Measurements from ENCODE around the gene TYK2. TPM values are rescaled to one million over a fixed set of nuclear protein-coding genes. Genes with fewer than 3 reads are reported as not detected.
"Not testable (repeated sequence)": the region's sequence is repeated elsewhere in the genome, so short reads cannot be mapped to it uniquely, and the experiment has no call there.

TYK2 gene
- total RNA-seq, 1 donor from 2014 or later = 103 TPM

DNA sequence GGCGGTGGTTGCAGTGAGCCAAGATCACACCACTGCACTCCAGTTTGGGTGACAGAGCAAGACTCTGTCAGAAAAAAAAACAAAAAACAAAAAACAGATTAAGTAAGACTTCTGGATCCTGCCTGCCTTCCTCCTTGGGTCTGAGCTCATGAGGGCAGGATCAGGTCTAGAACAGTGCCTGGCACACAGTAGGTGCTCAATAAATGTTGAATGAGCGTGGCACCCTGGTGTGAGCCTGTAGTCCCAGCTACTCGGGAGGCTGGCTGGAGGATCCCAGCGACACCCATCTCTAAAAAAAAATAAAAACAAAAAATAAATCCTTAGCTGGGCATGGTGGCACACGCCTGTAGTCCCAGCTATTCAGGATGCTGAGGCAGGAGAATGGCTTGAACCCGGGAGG is 25.8 kb upstream of the TYK2 start:
- no peak overlapping the region for H3K4me3 ChIP-seq (ENCODE audit: low read depth, low read length)
- DNase-seq (ENCODE audit: low read depth) = no peak
- TF ChIP-seq, protein P1, sequence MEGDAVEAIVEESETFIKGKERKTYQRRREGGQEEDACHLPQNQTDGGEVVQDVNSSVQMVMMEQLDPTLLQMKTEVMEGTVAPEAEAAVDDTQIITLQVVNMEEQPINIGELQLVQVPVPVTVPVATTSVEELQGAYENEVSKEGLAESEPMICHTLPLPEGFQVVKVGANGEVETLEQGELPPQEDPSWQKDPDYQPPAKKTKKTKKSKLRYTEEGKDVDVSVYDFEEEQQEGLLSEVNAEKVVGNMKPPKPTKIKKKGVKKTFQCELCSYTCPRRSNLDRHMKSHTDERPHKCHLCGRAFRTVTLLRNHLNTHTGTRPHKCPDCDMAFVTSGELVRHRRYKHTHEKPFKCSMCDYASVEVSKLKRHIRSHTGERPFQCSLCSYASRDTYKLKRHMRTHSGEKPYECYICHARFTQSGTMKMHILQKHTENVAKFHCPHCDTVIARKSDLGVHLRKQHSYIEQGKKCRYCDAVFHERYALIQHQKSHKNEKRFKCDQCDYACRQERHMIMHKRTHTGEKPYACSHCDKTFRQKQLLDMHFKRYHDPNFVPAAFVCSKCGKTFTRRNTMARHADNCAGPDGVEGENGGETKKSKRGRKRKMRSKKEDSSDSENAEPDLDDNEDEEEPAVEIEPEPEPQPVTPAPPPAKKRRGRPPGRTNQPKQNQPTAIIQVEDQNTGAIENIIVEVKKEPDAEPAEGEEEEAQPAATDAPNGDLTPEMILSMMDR (conservative IDR thresholded peaks at IDR 0.05; ENCODE audit: low read depth, low read length) = no peak

DNA sequence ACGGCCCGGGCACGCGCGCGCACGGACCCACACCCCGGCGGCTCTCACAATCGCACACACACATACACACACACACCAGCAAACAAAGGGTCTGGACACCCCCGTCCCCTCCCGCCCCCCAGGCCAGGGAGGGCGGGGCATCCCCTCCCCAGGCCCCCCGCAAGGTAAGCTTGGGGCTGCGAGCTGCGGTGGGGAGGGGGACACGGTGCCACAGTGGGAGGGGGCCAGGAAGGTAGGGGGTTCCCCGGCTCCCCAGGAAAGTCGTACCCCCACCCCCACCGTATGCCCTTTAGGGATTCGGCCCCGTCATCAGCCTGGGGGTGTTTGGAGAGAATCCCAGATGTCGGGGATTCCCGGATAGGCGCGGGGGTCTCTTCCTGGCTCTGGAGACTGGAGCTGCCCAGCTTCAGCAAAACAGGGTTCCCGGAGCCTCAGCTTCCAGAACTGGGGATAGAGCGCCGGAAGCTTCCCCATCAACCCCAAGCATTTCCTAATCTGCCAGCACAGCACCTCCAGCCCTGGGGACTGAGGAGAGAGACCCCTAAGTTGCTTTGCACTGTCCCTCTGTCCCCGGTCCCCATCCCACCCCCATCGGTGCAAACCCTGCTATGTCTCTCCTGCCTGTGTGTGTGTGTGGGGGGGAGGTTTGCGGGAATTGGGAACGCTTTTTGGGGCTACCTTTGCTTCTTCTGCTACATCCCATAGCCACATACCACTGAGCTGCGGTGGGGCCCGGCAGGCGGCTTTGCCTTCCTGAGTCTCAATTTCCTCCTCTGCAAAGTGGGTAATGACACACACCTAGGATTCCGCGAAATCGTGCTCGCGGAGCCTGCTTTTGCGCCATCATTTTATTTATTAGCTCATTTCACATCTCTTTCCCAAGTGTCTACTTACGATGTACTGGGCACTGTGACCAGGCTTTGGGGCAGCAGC is 24.8 kb upstream of the TYK2 start:
- H3K4me3 ChIP-seq (ENCODE audit: low read depth, low read length) = peak overlapping the region; percentile 100
- TF ChIP-seq, protein P1 (conservative IDR thresholded peaks at IDR 0.05; ENCODE audit: low read depth, low read length) = no peak
- DNase-seq (ENCODE audit: low read depth) = no peak

DNA sequence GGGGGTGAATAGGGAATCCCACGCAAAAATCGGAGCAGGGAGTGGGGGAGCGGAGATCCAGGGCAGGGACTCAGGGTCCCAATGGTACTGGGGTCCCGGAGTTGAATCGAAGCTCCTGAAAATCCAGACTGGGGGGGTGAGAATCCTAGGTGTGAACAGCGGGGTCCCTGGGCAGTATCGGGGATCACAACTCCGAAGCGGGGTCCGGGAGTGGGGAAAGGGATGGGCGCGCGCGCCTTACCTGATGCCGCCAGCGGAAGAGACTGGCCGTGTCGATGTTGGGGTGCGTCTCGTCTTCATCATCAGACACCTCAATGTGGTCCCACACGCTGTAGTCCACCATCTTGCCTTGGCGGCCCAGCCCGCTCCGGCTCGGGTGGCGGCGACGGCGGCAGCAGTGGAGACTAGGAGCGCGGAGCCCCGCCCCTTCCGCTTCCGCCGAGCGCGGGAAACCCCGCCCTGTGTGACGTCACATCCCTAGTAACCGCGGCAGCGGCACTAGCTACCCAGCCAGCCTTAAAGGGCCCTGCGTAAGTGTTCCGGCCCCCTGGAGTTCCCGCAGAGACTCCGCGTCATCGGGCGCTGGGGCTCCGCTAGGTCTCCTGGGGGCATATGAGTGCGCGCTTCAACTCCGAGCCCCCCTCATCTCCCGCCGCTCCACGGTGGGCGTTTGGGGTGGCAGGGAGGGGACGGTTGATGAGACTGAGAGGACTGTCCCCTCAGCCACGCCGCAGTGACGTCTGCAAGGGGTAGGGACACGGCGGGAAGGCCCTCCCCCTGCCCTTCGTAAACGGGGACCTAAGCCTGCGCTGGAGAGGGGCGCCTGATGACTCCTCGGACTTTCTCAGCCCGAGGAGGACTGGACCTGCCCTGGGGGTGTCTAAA is 23.0 kb upstream of the TYK2 start, which contains the start of gene CDC37:
Gene CDC37 (minus strand): TSS at position 406 of the 885 bp plus-strand sequence. CDS start 63 bp downstream, at position 343.
- peak; percentile 58 for DNase-seq (ENCODE audit: low read depth)
- H3K4me3 ChIP-seq (ENCODE audit: low read depth, low read length) = peak within 1 kb of the TSS; percentile 100
- TF ChIP-seq, protein P1 (conservative IDR thresholded peaks at IDR 0.05; ENCODE audit: low read depth, low read length) = no peak

DNA sequence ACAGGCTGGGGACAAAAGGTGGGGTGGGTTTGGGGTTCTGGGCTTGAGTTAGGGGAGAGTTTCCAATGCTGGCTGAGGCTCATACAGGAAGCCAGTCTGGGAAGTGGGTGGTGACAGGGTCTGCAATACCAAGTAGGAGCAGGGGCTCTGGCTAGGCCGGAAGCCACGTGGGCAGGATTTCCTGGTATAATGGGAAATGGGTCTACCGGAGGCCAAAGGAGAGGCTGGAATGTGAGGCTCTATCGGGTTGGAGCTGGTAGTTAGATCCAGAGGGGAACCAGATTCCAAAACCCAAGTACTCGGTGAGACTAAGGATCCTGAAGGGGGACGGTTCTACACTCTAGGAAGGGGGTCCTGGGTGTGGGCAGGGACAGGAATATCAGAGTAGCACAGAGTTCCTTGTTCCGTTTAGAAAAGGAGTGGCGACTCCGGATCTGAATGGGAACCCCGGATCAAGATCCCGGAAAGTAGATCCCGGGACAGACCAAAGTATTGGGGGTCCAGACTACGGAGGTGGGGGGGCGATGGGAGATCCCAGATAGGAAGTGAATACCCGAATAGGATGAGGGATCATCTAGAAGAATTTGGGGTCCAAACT is 22.2 kb upstream of the TYK2 start:
- H3K4me3 ChIP-seq (ENCODE audit: low read depth, low read length) = peak overlapping the region; percentile 100
- TF ChIP-seq, protein P1 (conservative IDR thresholded peaks at IDR 0.05; ENCODE audit: low read depth, low read length) = no peak
- no peak for DNase-seq (ENCODE audit: low read depth)

DNA sequence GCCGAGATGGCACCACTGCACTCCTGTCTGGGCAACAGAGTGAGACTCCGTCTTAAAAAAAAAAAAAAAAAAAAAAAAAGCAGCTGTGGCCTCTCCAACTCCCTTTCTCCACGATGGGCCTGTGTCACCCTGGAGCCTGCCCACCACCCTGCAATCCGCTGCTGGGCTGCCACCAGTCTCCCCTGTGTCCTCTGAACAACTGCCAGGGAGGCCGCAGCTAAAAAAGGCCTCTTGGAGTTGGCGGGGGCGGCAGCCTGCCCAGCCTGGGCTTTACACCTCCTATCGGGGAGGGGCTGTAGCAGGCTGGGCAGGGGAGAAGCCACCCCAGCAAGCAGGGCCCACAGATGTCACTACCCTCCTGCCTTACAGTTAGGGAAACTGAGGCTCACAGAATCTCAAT is 19.5 kb upstream of the TYK2 start:
- no peak overlapping the region for H3K4me3 ChIP-seq (ENCODE audit: low read depth, low read length)
- TF ChIP-seq, protein P1 (conservative IDR thresholded peaks at IDR 0.05; ENCODE audit: low read depth, low read length) = no peak
- DNase-seq (ENCODE audit: low read depth) = no peak

DNA sequence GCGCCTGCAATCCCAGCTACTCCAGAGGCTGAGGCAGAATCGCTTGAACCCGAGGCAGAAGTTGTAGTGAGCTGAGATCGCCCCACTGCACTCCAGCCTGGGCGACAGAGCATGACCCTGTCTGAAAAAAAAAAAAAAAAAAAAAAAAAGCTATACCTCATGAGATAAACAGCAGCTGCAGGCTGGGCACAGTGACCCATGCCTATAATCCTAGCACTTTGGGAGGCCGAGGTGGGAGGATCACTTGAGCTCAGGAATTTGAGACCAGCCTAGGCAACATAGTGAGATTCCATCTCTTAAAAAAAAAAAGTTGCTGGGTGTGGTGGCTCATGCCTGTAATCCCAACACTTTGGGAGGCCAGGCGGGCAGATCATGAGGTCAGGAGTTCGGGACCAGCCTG is 19.0 kb upstream of the TYK2 start:
- DNase-seq (ENCODE audit: low read depth) = not testable (repeated sequence)

DNA sequence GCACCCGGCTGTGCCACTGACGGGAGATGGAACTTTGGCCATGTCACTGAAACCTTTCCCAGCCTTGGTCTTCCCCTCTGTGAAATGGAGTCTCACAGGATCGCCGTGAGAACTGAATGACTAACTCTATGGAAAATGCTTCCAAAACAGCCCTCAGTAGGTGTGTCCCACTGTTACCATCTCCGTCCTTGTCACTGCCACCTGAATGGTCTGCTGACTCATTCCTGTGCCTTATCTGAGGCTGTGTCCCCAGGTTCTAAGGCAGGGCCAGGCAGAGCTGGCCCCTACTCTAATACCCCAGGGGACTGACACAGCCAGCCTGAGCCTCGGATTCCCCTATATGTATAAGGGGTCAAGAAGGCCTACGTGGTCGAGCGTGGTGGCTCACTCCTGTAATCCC is 18.4 kb upstream of the TYK2 start:
- TF ChIP-seq, protein P1 (conservative IDR thresholded peaks at IDR 0.05; ENCODE audit: low read depth, low read length) = no peak
- H3K4me3 ChIP-seq (ENCODE audit: low read depth, low read length) = no peak overlapping the region

More for the DNA sequence above, 19.0 kb upstream of the TYK2 start:
- H3K4me3 ChIP-seq (ENCODE audit: low read depth, low read length) = not testable (repeated sequence)

More for the DNA sequence above, 18.4 kb upstream of the TYK2 start:
- no peak for DNase-seq (ENCODE audit: low read depth)

All from epithelial cell of proximal tubule (primary cell).